SK-N-MC (cell line): ENCODE data around the gene AKAP10.

Experiments used
- DNase-seq: peaks from one replicate; pipeline ENCODE4 v3.0.0-alpha.2; 2011; ENCODE audit warnings: low read depth, low spot score
- H3K27ac ChIP-seq: fragments of 200-600 bp; sonication (generic); 2 replicates; pipeline ENCODE4 v1.5.1; 2016; ENCODE audit warnings: mixed run types
- H3K36me3 ChIP-seq: fragments of 200-600 bp; sonication (generic); 2 replicates; pipeline ENCODE4 v1.6.1; 2017; ENCODE audit warnings: antibody characterized with exemption, low read length, mixed read lengths; ENCODE audit not compliant: insufficient read depth
- H3K4me3 ChIP-seq: fragments of 200-600 bp; sonication (generic); 2 replicates; pipeline ENCODE4 v1.5.1; 2016
- H3K9ac ChIP-seq: fragments of 200-600 bp; sonication (generic); 2 replicates; pipeline ENCODE4 v1.8.0; 2017; ENCODE audit warnings: mixed run types, mixed read lengths; ENCODE audit not compliant: insufficient read length
- H3K9me3 ChIP-seq: fragments of 200-600 bp; sonication (generic); 2 replicates; pipeline ENCODE4 v1.6.1; 2017; ENCODE audit warnings: low read depth, mild to moderate bottlenecking, antibody characterized with exemption, low read length, moderate library complexity, mixed read lengths
- EZH2 ChIP-seq: fragments of 200-600 bp; sonication (generic); IDR thresholded peaks from one replicate; pipeline ENCODE4 v1.6.1; 2017; ENCODE audit warnings: antibody characterized with exemption
- FOXP2 ChIP-seq: optimal IDR thresholded peaks from 2 replicates; pipeline ENCODE3; 2011; ENCODE audit warnings: mild to moderate bottlenecking, moderate library complexity; ENCODE audit not compliant: insufficient read depth; ENCODE audit errors: extremely low read length, control extremely low read depth
- POLR2AphosphoS5 ChIP-seq: IDR thresholded peaks from 2 replicates; pipeline ENCODE4 v1.6.1; 2012; ENCODE audit warnings: mild to moderate bottlenecking, low read depth, low read length, borderline replicate concordance

The AKAP10 gene

DNA sequence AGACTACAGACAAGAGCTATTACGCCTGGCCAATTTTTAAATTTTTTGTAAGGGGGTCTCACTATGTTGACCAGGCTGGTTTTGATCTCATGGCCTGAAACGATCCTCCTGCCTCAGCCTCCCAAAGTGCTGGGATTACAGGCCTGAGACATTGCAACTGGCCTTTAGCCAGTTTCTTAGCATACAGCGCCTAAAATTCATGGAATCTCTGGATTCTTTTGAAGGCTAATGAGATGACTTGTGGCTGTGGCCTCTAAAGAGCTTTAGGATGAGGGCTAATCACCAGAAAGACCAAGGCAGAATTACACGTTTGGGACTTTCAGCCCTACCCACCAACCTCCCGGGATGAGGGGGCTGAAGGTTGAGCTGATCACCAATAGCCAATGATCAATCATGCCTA lies 34.6 kb downstream of the AKAP10 start:
- Histone ChIP-seq H3K9ac (no peak overlapping the region), H3K27ac (no peak overlapping the region), H3K9me3 (no peaks in the 10 kb centered on the region), H3K36me3 (peaks cover 46% of the 10 kb centered on the region), H3K4me3 (no peak overlapping the region)
- DNase-seq: no peak
- TF ChIP-seq FOXP2 (no peak), POLR2AphosphoS5 (no peak), EZH2 (no peak)

DNA sequence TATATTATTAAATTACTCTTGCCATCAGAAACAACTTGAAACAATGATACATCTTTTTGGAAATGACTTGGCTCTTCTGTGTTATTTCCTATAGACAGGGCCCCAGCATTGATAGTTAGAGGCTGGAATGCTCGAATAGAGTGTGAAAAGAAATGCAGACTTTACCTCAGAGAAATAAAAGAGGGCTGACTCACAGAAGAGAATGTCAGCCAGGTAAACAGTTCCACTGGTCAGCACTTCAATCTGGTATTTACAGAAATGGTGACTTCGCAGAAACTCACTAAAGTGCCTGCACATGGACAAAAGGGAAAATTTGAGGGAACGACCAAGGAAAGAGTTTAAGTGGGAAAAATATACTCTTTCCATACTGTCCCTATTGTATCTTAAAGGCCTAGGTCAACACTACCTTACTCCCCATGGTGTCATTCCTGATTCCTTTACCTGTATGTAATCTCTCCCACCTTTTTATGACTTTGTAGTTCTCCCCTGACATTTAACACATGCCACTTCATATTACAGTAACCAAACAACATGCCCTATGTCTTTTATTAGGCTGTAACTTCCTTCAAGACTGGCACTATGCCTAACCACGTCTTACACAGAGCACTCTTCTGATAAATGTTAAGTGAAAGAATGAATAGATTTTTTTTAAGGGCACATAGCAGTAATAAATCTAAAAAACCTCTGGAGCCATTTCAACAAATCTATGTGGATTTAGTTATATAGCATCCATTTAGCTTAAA lies 36.7 kb downstream of the AKAP10 start:
- no peaks in the 10 kb centered on the region for H3K9me3 ChIP-seq
- peak overlapping the region; percentile 91 for H3K27ac ChIP-seq
- H3K36me3 ChIP-seq: peaks cover 47% of the 10 kb centered on the region
- peak overlapping the region; percentile 37 for H3K9ac ChIP-seq
- peak overlapping the region; percentile 47; the same call in 1 of the 2 replicates for H3K4me3 ChIP-seq
- no peak for DNase-seq
- TF ChIP-seq POLR2AphosphoS5 (no peak), EZH2 (no peak), FOXP2 (no peak)

DNA sequence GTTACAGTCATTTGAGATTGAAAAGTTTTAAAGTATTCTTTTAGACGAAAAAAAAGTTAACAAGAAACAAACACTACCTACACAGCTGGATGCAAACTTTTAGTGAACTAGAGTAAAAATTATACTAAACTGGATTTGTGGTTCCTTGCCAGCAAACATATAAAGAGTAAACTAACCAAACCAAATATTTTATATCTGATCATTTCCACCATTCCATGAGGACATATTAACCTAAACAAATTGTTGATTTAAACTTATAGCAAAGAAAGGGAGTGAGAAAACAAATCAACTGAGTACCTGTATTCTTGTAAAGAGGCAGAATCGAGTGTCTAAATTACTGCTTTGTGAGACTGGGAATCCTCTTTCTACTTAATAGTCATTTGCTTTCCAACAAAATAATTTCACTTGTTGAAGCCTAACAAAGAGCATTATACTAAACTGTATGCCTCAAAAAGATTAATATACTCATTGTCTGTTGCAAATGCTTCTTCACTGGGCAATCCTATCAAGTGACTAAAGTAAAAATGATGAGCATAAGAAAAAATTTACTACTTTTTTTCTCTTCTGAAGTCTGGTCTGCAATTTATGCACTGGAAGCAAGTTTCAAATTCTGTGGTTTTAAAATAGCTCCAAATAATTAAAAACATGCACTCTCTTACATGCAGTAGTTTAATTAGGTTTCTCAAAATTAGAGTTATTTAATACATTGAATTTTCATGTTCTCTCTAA lies 37.5 kb downstream of the AKAP10 start:
- TF ChIP-seq POLR2AphosphoS5: no peak
- TF ChIP-seq EZH2: no peak
- no peak for TF ChIP-seq FOXP2
- peak overlapping the region; percentile 91; the same call in 1 of the 2 replicates for H3K27ac ChIP-seq
- peaks cover 47% of the 10 kb centered on the region for H3K36me3 ChIP-seq
- peak overlapping the region; percentile 47; the same call in 1 of the 2 replicates for H3K4me3 ChIP-seq
- no peak overlapping the region for H3K9ac ChIP-seq
- no peaks in the 10 kb centered on the region for H3K9me3 ChIP-seq
- DNase-seq: no peak

DNA sequence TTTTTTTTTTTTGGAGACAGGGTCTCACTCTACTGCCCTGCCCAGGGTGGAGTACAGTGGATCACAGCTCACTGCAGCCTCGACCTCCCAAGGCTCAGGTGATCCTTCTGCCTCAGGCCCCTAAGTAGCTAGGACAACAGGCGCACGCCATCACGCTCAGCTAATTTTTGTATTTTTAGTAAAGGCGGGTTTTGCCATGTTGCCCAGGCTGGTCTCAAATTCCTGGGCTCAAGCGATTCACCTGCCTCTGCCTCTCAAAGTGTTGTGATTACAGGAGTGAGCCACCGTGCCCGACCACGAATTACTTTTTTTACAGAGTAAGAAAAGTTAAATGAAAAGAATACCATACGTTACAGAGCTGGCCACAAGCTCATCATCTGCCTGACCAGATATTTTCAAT lies 38.9 kb downstream of the AKAP10 start:
- Histone ChIP-seq H3K4me3 (no peak overlapping the region), H3K27ac (no peak overlapping the region), H3K9ac (no peak overlapping the region), H3K36me3 (peaks cover 50% of the 10 kb centered on the region), H3K9me3 (no peaks in the 10 kb centered on the region)
- TF ChIP-seq EZH2 (no peak), FOXP2 (no peak), POLR2AphosphoS5 (no peak)
- no peak for DNase-seq

DNA sequence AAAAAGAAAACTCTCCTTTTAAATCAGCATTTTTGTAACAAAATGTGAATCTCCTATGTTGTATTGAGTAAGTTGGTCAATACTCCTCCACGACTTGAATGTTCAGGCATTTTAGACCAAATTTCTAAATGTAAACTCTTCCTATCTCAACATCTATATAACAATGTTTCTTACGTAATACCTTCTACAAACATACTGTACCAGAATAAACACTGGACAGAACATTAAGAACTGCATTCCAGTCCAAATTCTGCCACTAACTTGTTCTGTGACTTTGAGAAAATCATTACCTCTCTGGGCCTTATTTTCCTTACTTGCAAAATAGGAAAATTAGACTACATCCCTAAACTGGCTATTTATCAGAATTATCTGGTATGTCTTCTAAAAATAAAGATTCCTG lies 40.1 kb downstream of the AKAP10 start:
- DNase-seq: no peak
- Histone ChIP-seq H3K36me3 (peaks cover 58% of the 10 kb centered on the region), H3K27ac (no peak overlapping the region)

DNA sequence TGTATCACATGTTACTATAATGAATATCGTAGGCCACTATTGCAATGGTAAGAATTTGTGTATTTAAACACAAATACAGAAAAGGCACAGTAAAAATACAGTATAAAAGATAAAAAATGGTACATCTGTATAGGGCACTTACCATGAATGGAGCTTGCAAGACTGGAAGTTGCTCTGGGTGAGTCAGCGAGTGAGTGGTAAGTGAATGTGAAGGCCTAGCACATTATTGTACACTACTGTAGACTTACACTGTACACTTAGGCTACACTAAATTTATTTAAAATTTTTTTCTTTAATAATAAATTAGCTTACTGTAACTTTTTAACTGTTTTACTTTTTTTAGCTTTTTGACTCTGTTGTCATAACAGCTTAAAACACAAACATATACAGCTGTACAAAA lies 42.5 kb downstream of the AKAP10 start:
- TF ChIP-seq FOXP2 (no peak), POLR2AphosphoS5 (no peak), EZH2 (no peak)
- no peak for DNase-seq
- H3K36me3 ChIP-seq: peaks cover 70% of the 10 kb centered on the region
- H3K9me3 ChIP-seq: no peaks in the 10 kb centered on the region
- no peak overlapping the region for H3K9ac ChIP-seq
- no peak overlapping the region for H3K4me3 ChIP-seq
- no peak overlapping the region for H3K27ac ChIP-seq

More for the DNA sequence above, 40.1 kb downstream of the AKAP10 start:
- Histone ChIP-seq H3K9ac (no peak overlapping the region), H3K9me3 (no peaks in the 10 kb centered on the region), H3K4me3 (no peak overlapping the region)
- TF ChIP-seq FOXP2 (no peak), EZH2 (no peak), POLR2AphosphoS5 (no peak)

DNA sequence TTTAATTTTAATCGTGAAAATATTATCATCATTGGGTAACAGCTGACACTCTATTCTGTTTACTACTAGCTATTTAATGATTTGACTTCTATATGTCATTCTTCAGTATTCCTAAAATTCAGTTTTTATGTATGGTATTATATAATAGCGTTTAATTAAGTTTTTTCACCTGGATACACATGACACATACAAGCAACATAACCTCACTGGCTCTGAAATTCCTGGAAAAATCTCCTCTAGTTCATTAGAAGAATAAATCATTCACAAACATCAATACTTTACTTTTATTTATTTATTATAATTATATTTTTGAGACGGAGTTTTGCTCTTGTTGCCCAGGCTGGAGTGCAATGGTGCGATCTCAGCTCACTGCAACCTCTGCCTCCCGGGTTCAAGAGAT lies 44.0 kb downstream of the AKAP10 start:
- Histone ChIP-seq H3K36me3 (peaks cover 63% of the 10 kb centered on the region), H3K27ac (no peak overlapping the region), H3K9me3 (no peaks in the 10 kb centered on the region), H3K9ac (no peak overlapping the region), H3K4me3 (no peak overlapping the region)
- TF ChIP-seq FOXP2: no peak
- no peak for TF ChIP-seq EZH2
- no peak for TF ChIP-seq POLR2AphosphoS5
- no peak for DNase-seq

DNA sequence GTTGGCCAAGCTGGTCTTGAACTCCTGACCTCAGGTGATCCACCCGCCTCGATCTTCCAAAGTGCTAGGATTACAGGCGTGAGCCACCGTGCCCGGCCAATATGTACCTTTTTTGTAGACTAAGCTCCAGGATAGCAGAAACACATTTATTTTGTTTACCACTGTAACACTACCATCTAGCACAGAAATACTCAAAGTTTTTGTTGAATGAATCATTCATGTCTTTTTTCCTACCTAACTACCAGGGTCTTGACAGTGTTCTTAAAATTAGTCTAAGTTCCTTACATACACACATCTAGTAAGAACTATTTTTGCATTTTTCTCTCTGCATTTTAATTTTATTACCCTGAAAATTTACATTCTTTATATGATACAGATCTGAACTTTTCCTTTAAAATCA lies 44.4 kb downstream of the AKAP10 start:
- Histone ChIP-seq H3K9me3 (no peaks in the 10 kb centered on the region), H3K4me3 (no peak overlapping the region), H3K36me3 (peaks cover 59% of the 10 kb centered on the region), H3K27ac (no peak overlapping the region), H3K9ac (no peak overlapping the region)
- no peak for DNase-seq
- TF ChIP-seq FOXP2: no peak
- TF ChIP-seq POLR2AphosphoS5: no peak
- TF ChIP-seq EZH2: no peak

DNA sequence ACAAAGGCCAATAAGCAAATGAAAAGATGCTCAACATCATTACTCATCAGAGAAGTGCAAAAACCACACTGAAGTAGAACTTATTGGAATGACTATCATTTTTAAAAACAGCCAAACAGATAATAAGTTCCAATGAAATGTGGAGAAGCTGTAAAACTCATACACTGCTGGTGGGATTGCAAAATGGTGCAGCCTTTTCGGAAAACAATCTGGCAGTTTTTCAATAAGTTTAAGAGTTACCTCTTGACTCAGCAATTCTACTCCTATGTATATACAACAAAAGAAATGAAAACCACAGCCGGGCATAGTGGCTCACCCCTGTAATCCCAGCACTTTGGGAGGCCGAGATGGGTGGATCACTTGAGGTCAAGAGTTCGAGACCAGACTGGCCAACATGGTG lies 49.3 kb downstream of the AKAP10 start:
- DNase-seq: no peak
- no peak overlapping the region for H3K9ac ChIP-seq
- no peak for TF ChIP-seq FOXP2
- no peak for TF ChIP-seq POLR2AphosphoS5
- no peak for TF ChIP-seq EZH2
- peaks cover 55% of the 10 kb centered on the region for H3K36me3 ChIP-seq
- H3K4me3 ChIP-seq: no peak overlapping the region
- no peak overlapping the region for H3K27ac ChIP-seq
- no peaks in the 10 kb centered on the region for H3K9me3 ChIP-seq
